MM.1S (cell line): ENCODE measurements around the gene BHLHE41.

Experiments used
- CTCF ChIP-seq: fragments of 300-600 bp; sonication (generic); IDR thresholded peaks from 2 replicates; pipeline ENCODE4 v1.5.1; 2016; ENCODE audit warnings: antibody characterized with exemption, low read length, mixed read lengths
- EZH2 ChIP-seq: fragments of 300-600 bp; sonication (generic); optimal IDR thresholded peaks from 2 replicates; pipeline ENCODE3; 2017; ENCODE audit warnings: low read depth, mild to moderate bottlenecking, antibody characterized with exemption, low read length, mixed read lengths
- EZH2phosphoT487 ChIP-seq: fragments of 300-600 bp; sonication (generic); IDR thresholded peaks from 2 replicates; pipeline ENCODE4 v1.6.1; 2018; ENCODE audit warnings: antibody characterized with exemption, low read length

- TF ChIP-seq CTCF (no peak), EZH2phosphoT487 (no peak), EZH2 (no peak)
Measured at GRCh38 chr12:26077915-26078702, 46.7 kb downstream of the BHLHE41 start.
